ENCODE data around the gene UBTF.

UBTF gene

DNA sequence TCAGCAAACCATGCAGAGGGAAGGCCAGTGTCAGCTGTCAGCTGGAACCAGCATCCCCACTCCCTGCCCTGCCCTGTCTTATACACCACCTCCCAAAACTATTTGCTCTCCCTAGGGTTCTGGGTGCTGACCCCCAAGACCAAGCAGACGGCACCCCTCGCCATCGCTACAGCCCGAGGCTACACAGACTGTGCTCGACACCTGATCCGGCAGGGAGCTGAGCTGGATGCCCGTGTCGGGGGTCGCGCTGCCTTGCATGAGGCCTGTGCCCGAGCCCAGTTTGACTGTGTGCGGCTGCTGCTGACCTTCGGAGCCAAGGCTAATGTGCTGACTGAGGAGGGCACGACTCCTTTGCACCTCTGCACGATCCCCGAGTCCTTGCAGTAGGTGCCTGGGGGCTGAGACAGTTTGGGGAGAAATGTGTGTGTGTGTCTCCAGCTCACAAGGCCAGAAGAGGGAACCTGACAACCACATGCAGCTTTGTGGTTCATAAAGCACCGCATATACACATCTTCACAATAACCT is 47.5 kb downstream of the UBTF start:
- no peak for DNase-seq (ENCODE audit: low read depth in 1 of 2, low spot score in 1 of 2)

DNA sequence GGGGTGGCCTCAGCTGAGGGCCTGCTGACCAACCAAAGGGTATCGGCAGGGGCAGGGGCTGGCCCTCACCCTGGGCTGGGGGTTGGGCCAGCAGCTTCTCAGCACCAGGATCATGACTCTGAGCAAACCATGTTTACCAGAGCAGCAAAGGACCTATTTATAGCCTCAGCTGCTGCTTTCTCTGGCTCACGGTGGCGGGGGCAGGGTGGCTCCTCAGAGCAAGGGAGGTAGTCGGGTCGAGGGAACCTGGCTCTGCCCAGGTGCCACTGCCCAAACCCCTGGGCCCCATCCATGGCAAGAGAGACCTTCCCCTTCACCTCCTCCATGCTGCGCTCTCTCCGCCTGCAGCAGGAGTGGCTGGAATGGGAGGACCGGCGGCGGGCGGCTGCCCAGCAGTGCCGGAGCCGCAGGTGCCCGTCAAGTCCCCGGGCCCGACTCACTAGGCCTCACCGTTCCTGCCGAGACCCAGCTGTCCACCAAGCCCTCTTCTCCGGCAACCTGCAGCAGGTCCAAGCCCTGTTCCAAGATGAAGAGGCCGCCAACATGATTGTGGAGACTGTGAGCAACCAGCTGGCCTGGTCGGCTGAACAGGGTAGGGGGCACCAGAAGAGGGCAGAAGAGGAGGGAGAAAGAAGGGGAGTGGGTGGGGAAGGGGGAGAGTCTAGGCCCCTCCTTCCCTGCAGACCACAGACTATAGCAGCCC is 48.8 kb downstream of the UBTF start, which contains the start of gene ASB16:
Gene ASB16 (plus strand): TSS at position 206 of the 703 bp plus-strand sequence. CDS start 86 bp downstream, at position 292.
- DNase-seq (ENCODE audit: low read depth in 1 of 2, low spot score in 1 of 2): no peak

DNA sequence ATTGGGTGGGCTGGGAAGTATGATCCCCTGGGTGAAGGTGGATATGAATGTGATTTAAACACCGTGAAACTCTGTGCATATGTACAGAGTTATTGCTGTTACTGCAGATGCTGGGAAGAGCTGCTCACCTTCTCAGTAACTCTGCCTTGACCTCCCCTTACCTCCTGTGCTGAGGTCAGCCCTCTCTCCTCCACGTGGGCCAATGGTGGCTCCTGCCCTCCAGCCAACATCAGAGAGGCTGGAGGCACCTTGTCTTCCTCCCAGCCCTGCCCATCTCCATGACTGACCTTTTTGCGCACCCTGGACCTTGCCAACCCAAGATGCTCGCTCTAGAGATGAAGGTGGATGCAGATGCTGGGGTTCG is 49.4 kb downstream of the UBTF start:
- DNase-seq (ENCODE audit: low read depth in 1 of 2, low spot score in 1 of 2): no peak

DNA sequence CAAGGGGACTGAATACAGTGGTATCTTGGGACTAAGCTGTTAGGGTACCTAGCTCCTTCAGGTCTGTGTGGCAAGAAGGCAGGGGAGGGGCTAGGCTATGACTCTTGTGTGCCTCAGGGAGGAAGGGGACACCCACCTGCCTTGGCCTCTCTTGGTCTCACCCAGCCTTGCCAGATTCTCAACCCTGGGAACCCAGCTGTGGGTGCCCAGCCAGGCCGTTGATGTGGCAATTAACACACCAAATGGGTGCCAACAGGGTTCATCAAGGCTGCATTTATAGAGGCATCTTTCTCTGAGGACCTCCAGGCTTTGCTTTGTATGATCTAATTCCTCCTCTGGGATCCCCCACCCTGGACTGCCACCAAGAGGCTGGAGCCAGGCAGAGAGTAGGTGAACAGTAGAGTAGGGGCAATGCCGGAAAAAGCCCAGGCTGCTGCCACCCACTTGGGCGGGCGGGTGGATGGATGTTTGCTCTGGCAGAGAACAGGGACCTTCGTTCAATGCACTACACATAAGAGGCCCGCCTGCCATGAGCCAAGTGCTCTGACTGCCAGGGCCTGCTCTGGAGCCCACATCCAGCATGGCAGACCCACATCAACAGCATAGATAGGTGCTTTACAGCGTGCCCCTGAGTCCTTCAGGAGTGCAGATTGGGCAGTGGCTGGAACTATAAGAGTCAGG is 52.2 kb downstream of the UBTF start:
- no peak for DNase-seq (ENCODE audit: low read depth in 1 of 2, low spot score in 1 of 2)

DNA sequence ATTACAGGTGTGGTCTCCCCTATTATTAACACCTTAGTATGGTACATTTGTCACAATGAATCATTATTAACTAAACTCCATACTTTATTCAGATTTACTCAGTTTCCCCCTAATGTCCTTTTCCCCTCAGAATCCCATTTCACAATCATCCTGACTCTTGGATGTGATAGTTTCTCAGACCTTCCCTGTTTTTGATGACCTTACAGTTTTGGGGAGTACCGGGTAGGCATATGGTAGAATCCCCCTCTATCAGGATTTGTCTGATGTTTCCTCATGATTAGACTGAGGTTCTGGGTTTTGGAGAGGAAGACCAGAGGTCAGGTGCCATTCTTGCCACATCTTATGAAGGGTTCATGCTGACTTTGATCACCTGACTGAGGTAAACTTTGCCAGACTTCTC is 55.0 kb downstream of the UBTF start:
- DNase-seq (ENCODE audit: low read depth in 1 of 2, low spot score in 1 of 2): no peak

DNA sequence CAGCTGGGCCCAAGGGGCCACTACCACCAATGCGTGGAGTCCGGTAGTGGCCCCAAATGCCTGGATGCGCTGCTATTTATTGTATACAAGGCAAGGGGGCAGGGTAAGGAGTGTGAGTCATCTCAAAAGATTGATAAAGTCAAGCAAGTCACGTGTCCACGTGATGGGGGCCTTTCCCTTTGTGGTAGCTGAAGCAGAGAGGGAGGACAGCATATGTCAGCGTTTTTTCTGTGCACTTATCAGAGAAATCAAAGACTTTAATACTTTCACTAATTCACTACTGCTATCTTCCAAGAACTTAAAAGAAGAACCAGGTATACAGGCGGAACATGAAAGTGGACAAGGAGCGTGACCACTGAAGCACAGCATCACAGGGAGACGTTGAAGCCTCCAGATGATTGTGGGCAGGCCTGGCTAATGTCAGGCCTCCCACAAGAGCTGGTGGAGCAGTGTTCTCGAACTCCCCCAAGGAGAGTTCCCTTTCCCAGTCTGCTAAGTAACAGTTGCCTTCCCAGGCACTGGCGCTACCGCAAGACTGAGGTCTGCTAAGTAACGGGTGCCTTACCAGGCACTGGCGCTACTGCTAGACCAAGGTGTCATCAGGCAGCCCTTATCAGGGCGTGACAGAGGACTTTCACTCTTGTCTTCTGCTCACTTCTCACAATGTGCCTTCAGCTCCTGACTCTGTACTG is 59.8 kb downstream of the UBTF start:
- DNase-seq (ENCODE audit: low read depth in 1 of 2, low spot score in 1 of 2): no peak

DNA sequence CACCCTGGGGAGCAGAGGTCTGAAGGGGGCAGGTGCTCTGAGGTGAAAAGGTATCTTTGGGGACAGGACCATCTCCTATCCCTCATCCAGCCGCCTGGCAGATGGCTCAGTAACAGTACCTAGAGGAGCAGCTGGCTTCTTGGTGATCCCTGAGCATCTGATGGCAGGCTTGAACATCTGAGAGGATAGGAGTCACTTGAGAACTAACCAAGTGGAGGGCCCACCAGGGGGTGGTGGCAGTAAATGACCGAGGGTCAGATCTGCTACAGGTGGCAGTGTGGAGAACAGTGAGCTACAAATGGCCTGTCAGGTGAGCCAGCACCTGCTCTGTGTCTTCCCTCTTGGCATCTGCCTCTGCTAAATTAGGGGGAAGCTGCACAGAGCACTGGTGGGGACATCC is 64.0 kb downstream of the UBTF start:
- no peak for DNase-seq (ENCODE audit: low read depth in 1 of 2, low spot score in 1 of 2)
